Esophagus muscularis mucosa (tissue), 4 donors: ENCODE results near the gene PKP1.

ENCODE experiments used
- CTCF ChIP-seq, 3 experiments: fragments of 200-600 bp in 2 of 3; fragments of 450-650 bp in 1 of 3; sonication (generic) in 2 of 3; IDR thresholded peaks; one replicate each; pipeline ENCODE4 v1.5.1; 2017 to 2019; ENCODE audit warnings: antibody characterized with exemption in 3 of 3, mild to moderate bottlenecking in 2 of 3, moderate library complexity in 1 of 3
- EP300 ChIP-seq: sonication (generic); formaldehyde crosslinking; IDR thresholded peaks from one replicate; pipeline ENCODE4 v1.6.1; 2017; ENCODE audit warnings: antibody characterized with exemption
- POLR2A ChIP-seq: fragments of 450-650 bp; IDR thresholded peaks from one replicate; pipeline ENCODE4 v1.6.1; 2017; ENCODE audit warnings: antibody characterized with exemption, moderate library complexity, mild to moderate bottlenecking, low read depth
- POLR2AphosphoS5 ChIP-seq, 2 donors: sonication (generic); formaldehyde crosslinking; IDR thresholded peaks; one replicate each; pipeline ENCODE4 v1.6.1; 2017; ENCODE audit warnings: antibody characterized with exemption in 2 of 2

GRCh38 chr1:201341377-201341776 is 58.1 kb downstream of the PKP1 start:
- TF ChIP-seq CTCF (IDR thresholded peaks at IDR 0.05) (no peak), POLR2AphosphoS5 (IDR thresholded peaks at IDR 0.05) (no peak), EP300 (no peak), POLR2A (no peak)
